HG02610 (cell line): ENCODE results near the gene PLA2G4F.

Experiments used
- ATAC-seq: cut with Tn5 transposase; IDR thresholded peaks from one replicate; pipeline ENCODE4 v1.9.1; 2021; ENCODE audit warnings: mild to moderate bottlenecking, moderate library complexity; ENCODE audit not compliant: unreplicated experiment

Gene PLA2G4F

GRCh38 chr15:42166225-42166940 lies 9.9 kb upstream of the PLA2G4F start:
- ATAC-seq, result no peak

- ATAC-seq, result no peak
These were observed 8.7 kb upstream of the PLA2G4F start for GRCh38 chr15:42165106-42165505.

GRCh38 chr15:42163947-42164550 lies 7.6 kb upstream of the PLA2G4F start:
- no peak for ATAC-seq

- no peak for ATAC-seq
These were observed 6.9 kb upstream of the PLA2G4F start for GRCh38 chr15:42163291-42163690.

- no peak for ATAC-seq
These were observed 3.7 kb upstream of the PLA2G4F start for GRCh38 chr15:42160136-42160535.

- ATAC-seq, result no peak
These were observed 3.1 kb upstream of the PLA2G4F start for GRCh38 chr15:42159381-42160015.

- no peak for ATAC-seq
These were observed 2.5 kb upstream of the PLA2G4F start for GRCh38 chr15:42158941-42159340.

- no peak for ATAC-seq
These were observed 1.7 kb upstream of the PLA2G4F start for GRCh38 chr15:42157981-42158765.

GRCh38 chr15:42157381-42157780 lies 945 bp upstream of the PLA2G4F start:
- ATAC-seq, result no peak

GRCh38 chr15:42155546-42156242 lies 742 bp downstream of the PLA2G4F start:
- ATAC-seq, result no peak

GRCh38 chr15:42154956-42155355 lies 1.5 kb downstream of the PLA2G4F start:
- no peak for ATAC-seq

- no peak for ATAC-seq
These were observed 2.1 kb downstream of the PLA2G4F start for GRCh38 chr15:42154212-42154941.

GRCh38 chr15:42153874-42154211 lies 2.6 kb downstream of the PLA2G4F start:
- ATAC-seq, result no peak

- ATAC-seq, result no peak
These were observed 3.3 kb downstream of the PLA2G4F start for GRCh38 chr15:42152921-42153698.

GRCh38 chr15:42152196-42152920 lies 4.1 kb downstream of the PLA2G4F start:
- no peak for ATAC-seq

- no peak for ATAC-seq
These were observed 4.7 kb downstream of the PLA2G4F start for GRCh38 chr15:42151736-42152135.

GRCh38 chr15:42151141-42151561 lies 5.3 kb downstream of the PLA2G4F start:
- ATAC-seq, result no peak

GRCh38 chr15:42150219-42150970 lies 6.0 kb downstream of the PLA2G4F start:
- ATAC-seq, result no peak
